ENCODE measurements around the gene LAMTOR1.
"Not testable (repeated sequence)": the region's sequence is repeated elsewhere in the genome, so short reads cannot be mapped to it uniquely, and the experiment has no call there.

LAMTOR1 gene

GRCh38 chr11:72102946-72103753 lies at the start of gene LAMTOR1:
Gene LAMTOR1 (minus strand): TSS chr11:72103297. CDS start chr11:72103224, 73 bp downstream.
- peak; percentile 99 for DNase-seq

DNA sequence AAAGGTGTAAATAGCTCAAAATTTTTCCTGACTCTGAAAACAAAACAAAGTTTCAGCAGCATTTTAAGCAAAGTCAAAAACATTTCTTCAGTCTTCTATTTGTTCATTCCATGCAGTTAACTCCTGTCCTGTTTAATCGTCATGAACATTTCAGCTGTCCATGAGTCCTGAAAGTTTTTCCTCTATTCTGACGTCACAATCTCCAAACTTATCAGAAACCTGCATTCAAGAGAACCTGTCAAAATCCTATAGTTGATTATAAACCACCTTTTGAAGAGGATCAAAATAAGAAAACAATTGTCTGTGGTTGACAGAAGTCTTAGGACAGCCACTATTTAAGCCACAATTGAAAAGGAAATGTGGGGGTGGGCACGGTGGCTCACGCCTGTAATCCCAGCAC lies 47.8 kb upstream of the LAMTOR1 start:
- DNase-seq = no peak

- DNase-seq = no peak
Observed at GRCh38 chr11:72146625-72147024, 43.5 kb upstream of the LAMTOR1 start.

GRCh38 chr11:72144807-72145565 lies 41.9 kb upstream of the LAMTOR1 start:
- no peak for DNase-seq

DNA sequence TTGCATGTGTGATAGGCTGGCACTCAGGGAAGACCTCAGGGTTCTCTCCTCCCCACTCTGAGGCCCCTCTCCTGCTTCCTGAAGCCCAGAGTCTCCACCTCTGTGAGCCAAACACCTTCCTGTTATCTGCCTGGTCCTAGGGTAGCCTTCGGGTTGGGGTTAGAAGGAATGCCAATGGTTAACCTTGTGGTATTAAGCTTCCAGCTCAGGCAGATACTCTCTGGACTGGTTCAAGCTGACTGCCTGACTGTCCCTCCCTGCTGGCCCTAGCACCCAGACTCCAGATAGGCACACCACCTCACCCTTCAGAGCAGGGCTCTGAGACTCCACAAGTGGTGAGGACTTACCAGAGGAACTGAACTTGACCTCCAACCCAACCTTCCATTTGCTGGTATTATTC lies 39.4 kb upstream of the LAMTOR1 start:
- DNase-seq = not testable (repeated sequence)

DNA sequence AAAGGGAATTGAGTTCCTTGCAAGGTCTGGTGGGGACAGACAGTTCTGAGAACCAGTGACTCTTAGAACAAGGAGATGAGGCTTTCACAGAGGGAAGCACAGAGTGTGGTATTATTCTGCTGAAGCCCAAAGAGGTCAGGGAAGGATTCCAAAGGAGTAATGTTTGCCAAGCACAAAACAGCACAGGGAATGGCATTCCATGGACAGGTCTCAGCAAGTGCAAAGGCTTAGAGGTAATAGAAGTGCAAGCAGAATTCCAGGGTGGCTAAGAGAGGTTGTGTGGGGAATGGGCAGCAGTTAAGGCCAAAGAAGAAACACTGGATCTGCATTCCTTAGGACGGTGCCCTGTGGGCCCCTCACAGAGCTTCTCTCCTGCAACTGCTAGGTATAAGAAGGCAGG lies 39.0 kb upstream of the LAMTOR1 start:
- DNase-seq = not testable (repeated sequence)

GRCh38 chr11:72141066-72141465 lies 38.0 kb upstream of the LAMTOR1 start:
- DNase-seq = no peak

GRCh38 chr11:72140661-72141060 lies 37.6 kb upstream of the LAMTOR1 start:
- no peak for DNase-seq

DNA sequence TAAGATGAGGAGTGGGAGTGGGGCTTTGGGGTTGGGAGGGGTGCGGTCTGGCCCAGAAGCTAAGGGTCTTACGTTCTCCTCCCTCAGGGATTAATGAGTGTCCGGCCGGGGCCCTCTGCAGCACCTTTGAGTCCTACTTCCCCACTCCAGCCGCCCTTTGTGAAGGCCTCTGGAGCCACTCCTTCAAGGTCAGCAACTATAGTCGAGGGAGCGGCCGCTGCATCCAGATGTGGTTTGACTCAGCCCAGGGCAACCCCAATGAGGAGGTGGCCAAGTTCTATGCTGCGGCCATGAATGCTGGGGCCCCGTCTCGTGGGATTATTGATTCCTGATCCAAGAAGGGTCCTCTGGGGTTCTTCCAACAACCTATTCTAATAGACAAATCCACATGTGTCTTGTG lies 36.4 kb upstream of the LAMTOR1 start:
- DNase-seq = no peak

- DNase-seq = no peak
Observed at GRCh38 chr11:72138821-72139390, 35.8 kb upstream of the LAMTOR1 start.

DNA sequence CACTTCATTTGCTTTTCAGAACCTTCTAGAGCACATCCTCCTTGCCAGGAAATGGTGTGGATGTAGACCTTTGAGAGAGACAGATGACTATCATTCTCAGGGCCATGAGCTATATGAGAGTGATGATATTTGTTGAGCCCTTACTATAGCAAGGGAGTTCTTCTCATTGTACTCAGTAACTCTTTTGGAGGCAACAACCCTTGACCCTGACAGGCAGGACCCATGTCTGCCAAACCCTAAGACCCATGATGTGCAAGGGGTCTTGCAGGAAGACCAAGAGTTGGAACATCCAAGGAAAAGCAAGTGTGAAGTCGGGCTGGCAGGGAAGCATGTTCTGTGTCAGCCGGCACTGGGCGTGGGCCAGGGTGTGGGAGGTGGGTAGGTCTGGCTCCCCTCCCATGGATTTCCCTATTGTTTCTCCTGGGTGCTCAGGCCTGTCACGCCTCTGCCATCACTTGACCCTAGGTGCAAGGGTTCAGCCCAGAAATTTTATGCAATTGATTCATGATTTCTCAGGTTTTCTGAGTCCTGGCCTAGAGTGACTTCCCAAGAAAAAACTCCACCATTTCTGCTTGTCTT lies 33.7 kb upstream of the LAMTOR1 start:
- DNase-seq = no peak

DNA sequence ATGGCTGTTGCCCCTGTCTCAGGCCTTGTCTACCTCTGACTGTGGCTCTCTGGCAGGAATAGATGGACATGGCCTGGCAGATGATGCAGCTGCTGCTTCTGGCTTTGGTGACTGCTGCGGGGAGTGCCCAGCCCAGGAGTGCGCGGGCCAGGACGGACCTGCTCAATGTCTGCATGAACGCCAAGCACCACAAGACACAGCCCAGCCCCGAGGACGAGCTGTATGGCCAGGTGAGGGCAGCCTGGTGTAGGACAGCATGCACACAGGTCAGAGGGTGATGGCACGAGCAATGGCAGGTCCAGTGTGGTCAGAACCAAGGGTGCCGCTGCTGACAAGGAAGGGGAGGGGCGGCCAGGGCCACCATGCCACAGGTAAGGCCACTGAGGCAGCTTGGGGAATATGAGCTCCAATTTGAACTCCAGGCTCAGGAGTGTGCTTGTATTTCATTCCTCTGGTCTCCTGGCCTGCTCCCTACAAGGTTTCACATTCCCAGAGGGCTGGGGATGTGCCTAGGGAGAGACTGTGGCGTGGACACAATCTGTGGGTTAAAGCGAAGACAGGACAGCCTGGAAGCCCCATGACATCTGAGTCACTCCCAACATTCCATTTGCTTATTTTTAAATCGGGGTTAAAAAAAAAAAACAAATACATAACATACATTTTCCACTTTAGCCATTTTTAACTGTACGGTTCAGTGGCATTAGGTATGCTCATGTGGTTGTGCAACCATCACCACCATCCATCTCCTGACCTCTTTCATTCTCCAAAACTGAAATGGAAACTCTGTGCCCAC lies 33.0 kb upstream of the LAMTOR1 start:
- DNase-seq = no peak

GRCh38 chr11:72135473-72135872 lies 32.4 kb upstream of the LAMTOR1 start, which contains the start of gene FOLR3:
Gene FOLR3 (plus strand): TSS chr11:72135725. CDS start chr11:72135953, 228 bp downstream.
- DNase-seq = not testable (repeated sequence)

DNA sequence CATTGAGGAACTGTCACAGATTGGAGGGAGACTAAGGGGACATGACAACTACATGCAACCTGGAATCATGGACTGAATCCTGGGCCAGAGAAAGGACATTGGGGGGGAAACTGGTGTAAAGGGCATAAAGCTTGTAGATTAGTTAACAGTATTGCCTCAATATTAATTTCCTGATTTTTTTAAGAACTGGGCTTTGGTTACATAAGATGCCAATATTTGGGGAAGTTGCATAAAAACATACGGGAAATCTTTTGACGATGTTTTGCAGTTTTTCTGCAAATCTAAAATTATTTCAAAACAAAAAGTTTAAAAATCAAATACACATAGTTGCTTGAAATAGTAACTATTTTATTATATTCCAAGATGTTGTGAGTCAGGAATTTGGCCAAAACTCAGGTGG lies 29.5 kb upstream of the LAMTOR1 start:
- DNase-seq = no peak

DNA sequence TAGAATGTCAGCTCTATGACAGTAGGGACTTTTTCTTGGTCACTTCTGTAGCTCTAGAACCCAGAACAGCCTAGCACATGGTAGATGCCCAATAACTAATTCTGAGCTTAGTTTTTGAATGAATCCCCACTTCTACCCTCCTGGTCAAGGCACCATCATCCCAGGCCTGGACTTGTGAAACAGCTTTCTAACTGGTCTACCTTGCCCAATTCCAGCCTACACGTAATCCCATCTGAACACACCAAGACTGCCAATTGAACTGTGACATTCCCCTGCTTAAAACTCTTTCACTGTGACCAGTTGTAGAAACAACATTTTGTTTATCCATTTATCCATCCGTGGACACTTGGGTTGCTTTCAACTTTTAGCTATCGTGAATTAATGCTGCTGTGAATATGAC lies 26.3 kb upstream of the LAMTOR1 start:
- DNase-seq = no peak

- DNase-seq = no peak
Observed at GRCh38 chr11:72127923-72128322, 24.8 kb upstream of the LAMTOR1 start.

GRCh38 chr11:72125956-72126355 lies 22.9 kb upstream of the LAMTOR1 start:
- DNase-seq = no peak

- no peak for DNase-seq
Observed at GRCh38 chr11:72124046-72124445, 20.9 kb upstream of the LAMTOR1 start.

DNA sequence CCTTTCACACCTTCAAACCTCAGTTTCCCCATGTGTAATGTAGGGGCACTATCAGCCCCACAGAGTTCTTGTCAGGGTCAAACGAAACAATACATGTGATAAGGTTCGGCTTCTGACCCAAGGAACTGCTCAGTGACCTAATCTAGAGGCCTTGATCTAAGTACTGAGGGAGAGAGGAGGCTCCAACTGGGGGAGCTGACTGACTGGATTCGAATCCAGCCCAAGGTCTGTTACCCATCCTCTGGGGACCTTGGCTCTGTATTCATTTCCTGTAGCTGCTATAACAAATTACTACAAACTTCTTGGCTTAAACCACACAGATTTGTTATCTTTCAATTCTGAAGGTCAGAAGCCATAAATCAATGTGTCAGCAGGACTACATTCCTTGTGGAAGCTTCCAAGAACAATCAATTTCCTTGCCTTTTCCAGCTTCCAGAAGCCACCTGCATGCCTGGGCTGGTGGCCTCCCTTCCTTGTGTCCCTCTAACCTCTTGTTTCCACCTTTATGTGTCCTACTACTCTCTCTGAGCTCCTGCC lies 20.1 kb upstream of the LAMTOR1 start:
- DNase-seq = no peak

- DNase-seq = no peak
Observed at GRCh38 chr11:72122607-72123006, 19.5 kb upstream of the LAMTOR1 start.

DNA sequence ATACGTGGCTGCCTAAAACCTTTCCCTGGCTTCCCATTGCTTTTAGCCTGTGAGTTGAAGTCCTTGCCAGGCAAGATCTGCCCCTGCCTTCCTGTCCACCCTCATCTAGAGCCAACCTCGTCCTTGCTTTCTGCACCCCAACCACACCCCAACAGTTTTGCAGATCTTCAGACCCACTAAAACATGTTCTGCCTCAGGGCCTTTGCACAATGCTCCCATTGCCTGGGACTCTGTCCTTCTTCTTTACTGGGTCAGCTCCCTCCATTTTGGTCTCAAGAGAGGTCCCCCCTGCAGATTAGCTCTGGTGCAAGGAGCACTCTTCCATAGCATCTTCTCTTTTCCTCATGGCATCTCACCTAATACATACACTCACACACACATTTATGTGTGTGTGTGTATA lies 17.8 kb upstream of the LAMTOR1 start:
- DNase-seq = no peak

DNA sequence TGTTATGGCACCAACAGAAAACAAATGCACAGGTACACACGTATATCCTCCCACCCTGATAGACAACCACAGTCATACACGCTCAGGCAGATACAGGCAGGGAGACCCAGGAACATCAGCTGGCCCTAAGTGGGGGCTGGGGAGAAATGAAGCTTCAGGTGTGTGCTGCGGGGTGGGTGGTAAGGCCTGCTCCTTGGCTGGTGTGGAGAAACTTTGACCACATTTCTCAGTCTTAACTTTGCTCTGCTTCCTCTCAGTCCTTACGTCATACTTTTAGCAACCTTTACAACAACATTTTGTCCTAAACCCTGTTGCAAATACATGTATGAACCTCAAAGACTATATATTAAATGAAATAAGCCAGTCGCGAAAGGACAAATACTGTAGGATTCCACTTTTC lies 16.1 kb upstream of the LAMTOR1 start:
- DNase-seq = no peak
